CD8-positive, alpha-beta memory T cell (primary cell): ENCODE results near the gene AP1B1. TPM values are rescaled to one million over a fixed set of nuclear protein-coding genes. Genes with fewer than 3 reads are reported as not detected.

Experiments
- CTCF ChIA-PET: fragments of 350-600 bp; sonication (Branson Sonifier 250); formaldehyde crosslinking; loops from one replicate; lab custom pipeline; 2021; ENCODE audit warnings: antibody characterized with exemption; lab: Charles Lee
- POLR2A ChIA-PET: fragments of 350-600 bp; sonication (Branson Sonifier 250); formaldehyde crosslinking; loops from one replicate; lab custom pipeline; 2021; ENCODE audit warnings: antibody characterized with exemption; lab: Charles Lee
- DNase-seq, 5 donors: peaks; one replicate each; pipeline versions ENCODE4 v3.0.0 to v3.0.0-alpha.2; 2020 to 2022; ENCODE audit warnings: mixed read lengths in 1 of 5
- H3K27ac ChIP-seq: one replicate; pipeline ENCODE4 v1.7.0; 2013; ENCODE audit warnings: low read depth, mild to moderate bottlenecking, low read length, moderate library complexity
- H3K27me3 ChIP-seq: 2 replicates; pipeline ENCODE4 v1.7.0; 2013; ENCODE audit warnings: low read length, mild to moderate bottlenecking; ENCODE audit not compliant: insufficient read depth, poor library complexity, severe bottlenecking
- H3K36me3 ChIP-seq: 2 replicates; pipeline ENCODE4 v1.7.0; 2013; ENCODE audit warnings: mild to moderate bottlenecking, low read length, moderate library complexity; ENCODE audit not compliant: insufficient read depth
- H3K4me1 ChIP-seq: 2 replicates; pipeline ENCODE4 v1.7.0; 2013; ENCODE audit warnings: mild to moderate bottlenecking, low read length, moderate library complexity; ENCODE audit not compliant: insufficient read depth
- H3K4me3 ChIP-seq: 2 replicates; pipeline ENCODE4 v1.7.0; 2013; ENCODE audit warnings: mild to moderate bottlenecking, low read length
- H3K9me3 ChIP-seq: 2 replicates; pipeline ENCODE4 v1.7.0; 2013; ENCODE audit warnings: mild to moderate bottlenecking, low read length
- H3K27ac Mint-ChIP-seq, 8 donors: one replicate each; pipeline ENCODE4 v1.8.0; 2020 to 2021; ENCODE audit warnings: mixed read lengths in 8 of 8, mild to moderate bottlenecking in 6 of 8, inconsistent platforms in 3 of 8, moderate library complexity in 3 of 8
- H3K27me3 Mint-ChIP-seq, 2 donors: one replicate each; pipeline ENCODE4 v1.8.0; 2020 to 2021; ENCODE audit warnings: mixed read lengths in 2 of 2, mild to moderate bottlenecking in 1 of 2, moderate library complexity in 1 of 2
- H3K36me3 Mint-ChIP-seq, 3 donors: one replicate each; pipeline ENCODE4 v1.8.0; 2020 to 2021; ENCODE audit warnings: mixed read lengths in 3 of 3, inconsistent platforms in 1 of 3, mild to moderate bottlenecking in 1 of 3
- H3K4me1 Mint-ChIP-seq, 3 donors: one replicate each; pipeline ENCODE4 v1.8.0; 2020 to 2021; ENCODE audit warnings: mixed read lengths in 3 of 3, inconsistent platforms in 1 of 3, mild to moderate bottlenecking in 1 of 3
- H3K4me3 Mint-ChIP-seq, 7 donors: one replicate each; pipeline ENCODE4 v1.8.0; 2020 to 2021; ENCODE audit warnings: mixed read lengths in 7 of 7, mild to moderate bottlenecking in 6 of 7, moderate library complexity in 4 of 7, inconsistent platforms in 2 of 7
- H3K9me3 Mint-ChIP-seq, 5 donors: one replicate each; pipeline ENCODE4 v1.8.0; 2020 to 2022; ENCODE audit warnings: mixed read lengths in 5 of 5, mild to moderate bottlenecking in 3 of 5, moderate library complexity in 2 of 5, inconsistent platforms in 1 of 5
- polyA plus RNA-seq: library from polyadenylated mRNA; unstranded; fragments of 300-500 nt; fragmentation: Illumina TruSeq; gene quantifications from one replicate; pipeline ENCODE4 v1.2.3, GENCODE V29; 2021
- total RNA-seq, 2 experiments: library from RNA; stranded (reverse); gene quantifications; one replicate each; pipeline ENCODE4 v1.2.3, GENCODE V29; 2021

The AP1B1 gene
- total and polyA plus RNA-seq, 3 experiments from 2014 or later: 22.9 to 75.1 (median 75.0) TPM

DNA sequence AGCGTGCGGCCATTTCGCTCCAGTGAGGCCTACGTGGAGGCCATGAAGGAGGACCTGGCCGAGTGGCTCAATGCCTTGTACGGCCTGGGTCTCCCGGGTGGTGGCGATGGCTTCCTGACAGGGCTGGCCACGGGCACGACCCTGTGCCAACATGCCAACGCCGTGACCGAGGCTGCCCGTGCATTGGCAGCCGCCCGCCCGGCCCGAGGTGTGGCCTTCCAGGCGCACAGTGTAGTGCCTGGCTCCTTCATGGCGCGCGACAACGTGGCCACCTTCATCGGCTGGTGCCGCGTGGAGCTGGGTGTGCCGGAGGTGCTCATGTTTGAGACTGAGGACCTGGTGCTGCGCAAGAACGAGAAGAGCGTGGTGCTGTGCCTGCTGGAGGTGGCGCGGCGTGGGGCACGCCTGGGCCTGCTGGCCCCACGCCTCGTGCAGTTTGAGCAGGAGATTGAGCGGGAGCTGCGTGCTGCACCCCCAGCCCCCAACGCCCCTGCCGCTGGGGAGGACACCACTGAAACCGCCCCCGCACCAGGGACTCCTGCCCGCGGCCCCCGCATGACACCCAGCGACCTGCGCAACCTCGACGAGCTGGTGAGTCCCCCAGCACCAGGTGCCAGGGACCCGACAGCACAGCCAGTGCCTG, 80.1 kb downstream of the AP1B1 start:
- Mint-ChIP-seq H3K27ac (peak overlapping the region in 2 of 8 donors; percentile 13 to 17), H3K9me3 (no peaks in the 10 kb centered on the region), H3K36me3 (no peaks in the 10 kb centered on the region), H3K27me3 (peaks cover 13 to 34% of the 10 kb centered on the region in 2 donors), H3K4me3 (peak overlapping the region; percentile 15 to 85 (median 34)), H3K4me1 (peaks cover 10 to 42% (median 12%) of the 10 kb centered on the region in 3 donors)
- Histone ChIP-seq H3K36me3 (no peaks in the 10 kb centered on the region), H3K9me3 (no peaks in the 10 kb centered on the region), H3K4me1 (peaks cover 3% of the 10 kb centered on the region), H3K27me3 (peaks cover 14% of the 10 kb centered on the region), H3K27ac (no peak overlapping the region), H3K4me3 (no peak overlapping the region)
- CTCF ChIA-PET: no interaction called here
- POLR2A ChIA-PET: no interaction called here
- no peak for DNase-seq

DNA sequence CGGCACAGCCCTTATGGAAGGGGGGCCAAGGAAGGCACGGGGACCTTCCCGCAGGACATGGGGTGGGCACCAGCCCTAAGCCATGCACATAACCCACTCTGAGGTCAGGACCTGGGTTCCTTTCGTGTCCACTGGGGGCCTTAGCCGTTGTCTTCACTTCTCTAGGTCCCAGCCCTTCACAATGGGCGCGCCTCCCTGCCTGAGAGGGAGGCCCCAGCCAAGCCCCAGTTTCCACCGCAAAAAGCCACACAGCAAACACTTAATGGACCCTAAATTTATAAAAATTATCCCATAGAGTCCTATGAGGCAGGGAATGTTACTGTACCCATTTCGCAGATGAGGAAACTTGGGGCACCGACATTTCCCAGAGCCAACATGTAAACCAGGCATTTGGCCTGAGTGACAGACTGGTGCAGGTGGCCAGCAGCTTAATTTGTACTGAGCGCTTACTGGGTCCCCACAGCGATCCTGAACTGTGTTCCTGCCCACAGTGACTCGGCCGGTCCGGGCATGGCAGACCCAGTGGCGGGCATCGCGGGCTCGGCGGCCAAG, 80.7 kb downstream of the AP1B1 start:
- Mint-ChIP-seq H3K27me3 (peaks cover 11 to 28% of the 10 kb centered on the region in 2 donors), H3K9me3 (no peaks in the 10 kb centered on the region), H3K4me3 (peak overlapping the region; percentile 77 to 84 (median 79)), H3K4me1 (peaks cover 10 to 36% (median 12%) of the 10 kb centered on the region in 3 donors), H3K27ac (peak overlapping the region in 2 of 8 donors; percentile 34 to 76), H3K36me3 (no peaks in the 10 kb centered on the region)
- no peak for DNase-seq
- Histone ChIP-seq H3K4me1 (peaks cover 3% of the 10 kb centered on the region), H3K36me3 (no peaks in the 10 kb centered on the region), H3K27ac (peak overlapping the region; percentile 4), H3K4me3 (no peak overlapping the region), H3K9me3 (no peaks in the 10 kb centered on the region), H3K27me3 (peaks cover 8% of the 10 kb centered on the region)
- ChIA-PET CTCF (no interaction called here), POLR2A (no interaction called here)

DNA sequence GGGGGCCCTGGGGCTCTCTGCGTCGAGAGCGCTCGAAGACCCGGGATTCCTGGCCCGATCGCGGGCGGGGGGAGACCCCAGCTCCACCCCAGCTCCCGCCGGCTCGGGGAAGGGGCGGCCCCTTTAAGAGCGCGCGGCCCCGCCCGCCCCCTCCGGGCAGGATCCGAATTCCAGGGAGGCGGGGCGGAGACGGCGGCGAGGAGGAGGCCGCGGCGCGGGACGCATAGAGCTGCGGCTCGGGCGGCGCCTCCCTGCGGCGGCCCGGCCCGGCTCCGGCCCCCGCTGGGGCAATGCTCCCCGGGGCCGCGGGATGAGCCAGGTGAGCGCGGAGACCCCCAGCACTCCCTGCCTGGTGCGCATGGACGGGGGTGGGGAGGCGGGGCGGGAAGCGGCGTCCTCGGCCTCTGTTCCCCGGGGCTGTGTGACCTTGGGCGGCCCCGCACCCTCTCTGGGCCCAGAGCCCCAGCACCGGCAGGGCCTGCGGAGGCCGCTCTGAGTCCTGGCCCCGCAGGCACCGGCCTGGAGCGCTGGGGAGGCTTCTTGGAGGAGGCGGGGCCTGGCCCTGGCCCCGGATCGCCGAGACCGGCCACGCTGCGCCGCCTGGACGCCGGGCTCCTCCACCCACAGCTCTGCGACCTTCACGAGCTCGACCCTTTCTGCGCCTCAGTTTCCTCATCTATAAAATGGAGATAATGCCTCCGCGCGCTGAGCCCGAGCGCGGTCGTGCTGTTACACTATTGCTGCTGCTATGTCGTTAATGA, 81.4 kb downstream of the AP1B1 start:
- peak in 3 of 5 donors; percentile 16 to 35 (median 20) for DNase-seq
- H3K27me3 Mint-ChIP-seq: peaks cover 9 to 22% of the 10 kb centered on the region in 2 donors
- ChIA-PET CTCF (no interaction called here), POLR2A (no interaction called here)
- peak overlapping the region in 2 of 8 donors; percentile 34 to 76 for H3K27ac Mint-ChIP-seq
- Histone ChIP-seq H3K36me3 (no peaks in the 10 kb centered on the region), H3K9me3 (no peaks in the 10 kb centered on the region), H3K4me1 (peaks cover 3% of the 10 kb centered on the region), H3K4me3 (peak overlapping the region; percentile 56), H3K27me3 (peaks cover 8% of the 10 kb centered on the region), H3K27ac (peak overlapping the region; percentile 24)
- peaks cover 10 to 35% (median 12%) of the 10 kb centered on the region in 3 donors for H3K4me1 Mint-ChIP-seq
- peak overlapping the region; percentile 79 to 84 (median 82) for H3K4me3 Mint-ChIP-seq
- H3K36me3 Mint-ChIP-seq: no peaks in the 10 kb centered on the region
- H3K9me3 Mint-ChIP-seq: no peaks in the 10 kb centered on the region

DNA sequence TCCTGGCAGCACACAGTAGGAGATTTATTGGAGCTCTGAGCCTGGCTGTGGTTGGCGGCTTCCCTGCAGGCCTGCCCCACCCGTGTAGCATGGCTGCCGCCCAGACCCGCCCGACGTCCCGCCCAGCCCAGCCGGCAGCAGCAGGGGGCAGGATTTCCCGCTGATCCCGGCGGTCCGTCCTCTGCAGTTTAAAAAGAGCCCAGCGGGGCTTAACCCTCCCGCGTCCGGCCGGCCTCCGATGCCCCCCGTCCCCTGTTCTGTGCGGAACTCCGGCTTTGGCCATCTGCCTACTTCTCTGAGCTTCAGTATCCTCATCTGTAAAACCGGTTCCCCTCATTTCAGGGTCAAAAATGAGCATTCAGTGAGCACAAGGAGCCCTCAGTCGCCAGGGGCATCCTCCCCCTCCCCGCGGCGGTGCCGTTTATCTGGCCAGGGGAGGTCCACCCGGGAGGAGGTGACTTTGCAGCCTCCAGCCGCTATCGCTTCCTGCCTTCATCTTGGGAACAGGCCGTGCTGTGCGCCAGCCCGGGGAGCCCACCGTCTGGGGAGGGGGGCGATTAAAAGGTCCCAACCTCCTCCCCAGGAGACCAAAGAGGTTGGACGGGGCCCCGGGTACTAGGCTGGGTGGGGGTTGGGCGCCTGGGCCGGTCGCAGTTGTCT, 82.1 kb downstream of the AP1B1 start, which contains the start of gene GAS2L1:
GAS2L1 (plus strand) TSS at position 476 of the 660 bp plus-strand sequence. CDS start 1,456 bp downstream, outside the sequence.
- peaks cover 10 to 35% (median 12%) of the 10 kb centered on the region in 3 donors for H3K4me1 Mint-ChIP-seq

DNA sequence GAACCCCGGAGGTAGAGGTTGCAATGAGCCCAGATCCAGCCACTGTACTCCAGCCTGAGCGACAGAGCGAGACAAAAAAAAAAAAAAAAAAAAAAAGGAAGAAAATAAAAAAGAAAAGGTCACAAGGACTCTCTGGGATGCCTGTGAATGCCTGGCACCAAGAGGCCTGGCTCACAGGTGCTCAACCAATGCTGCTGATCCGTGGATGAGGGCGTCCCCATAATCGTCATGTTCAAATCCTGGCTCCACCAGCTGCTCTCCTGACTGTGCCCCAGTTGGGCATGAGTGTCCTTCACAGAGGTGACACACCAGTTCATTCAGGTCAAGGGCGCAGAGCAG, 82.6 kb downstream of the AP1B1 start:
- H3K36me3 ChIP-seq: no peaks in the 10 kb centered on the region
- peaks cover 9 to 17% of the 10 kb centered on the region in 2 donors for H3K27me3 Mint-ChIP-seq
- ChIA-PET POLR2A (no interaction called here), CTCF (no interaction called here)
- DNase-seq: no peak
- H3K9me3 ChIP-seq: no peaks in the 10 kb centered on the region
- H3K4me1 ChIP-seq: peaks cover 3% of the 10 kb centered on the region
- H3K4me1 Mint-ChIP-seq: peaks cover 10 to 31% (median 12%) of the 10 kb centered on the region in 3 donors
- peaks cover 0 to 8% (median 2%) of the 10 kb centered on the region in 3 donors for H3K36me3 Mint-ChIP-seq
- H3K27ac Mint-ChIP-seq: no peak overlapping the region
- no peak overlapping the region for H3K27ac ChIP-seq
- H3K27me3 ChIP-seq: peaks cover 8% of the 10 kb centered on the region
- peak overlapping the region; percentile 56 for H3K4me3 ChIP-seq
- H3K9me3 Mint-ChIP-seq: no peaks in the 10 kb centered on the region
- peak overlapping the region; percentile 72 to 88 (median 77) for H3K4me3 Mint-ChIP-seq

More for the DNA sequence above, 82.1 kb downstream of the AP1B1 start, which contains the start of gene GAS2L1:
- Mint-ChIP-seq H3K36me3 (peaks cover 0 to 3% (median 2%) of the 10 kb centered on the region in 3 donors), H3K27me3 (peaks cover 9 to 20% of the 10 kb centered on the region in 2 donors), H3K9me3 (no peaks in the 10 kb centered on the region), H3K4me3 (peak within 1 kb of the TSS; percentile 79 to 88 (median 82)), H3K27ac (peak within 1 kb of the TSS in 2 of 8 donors; percentile 34 to 76)
- Histone ChIP-seq H3K9me3 (no peaks in the 10 kb centered on the region), H3K27me3 (peaks cover 8% of the 10 kb centered on the region), H3K4me3 (peak within 1 kb of the TSS; percentile 56), H3K27ac (peak within 1 kb of the TSS; percentile 24), H3K36me3 (no peaks in the 10 kb centered on the region), H3K4me1 (peaks cover 3% of the 10 kb centered on the region)
- peak in 4 of 5 donors; percentile 15 to 24 (median 20) for DNase-seq
- ChIA-PET POLR2A (no interaction called here), CTCF (no interaction called here)

DNA sequence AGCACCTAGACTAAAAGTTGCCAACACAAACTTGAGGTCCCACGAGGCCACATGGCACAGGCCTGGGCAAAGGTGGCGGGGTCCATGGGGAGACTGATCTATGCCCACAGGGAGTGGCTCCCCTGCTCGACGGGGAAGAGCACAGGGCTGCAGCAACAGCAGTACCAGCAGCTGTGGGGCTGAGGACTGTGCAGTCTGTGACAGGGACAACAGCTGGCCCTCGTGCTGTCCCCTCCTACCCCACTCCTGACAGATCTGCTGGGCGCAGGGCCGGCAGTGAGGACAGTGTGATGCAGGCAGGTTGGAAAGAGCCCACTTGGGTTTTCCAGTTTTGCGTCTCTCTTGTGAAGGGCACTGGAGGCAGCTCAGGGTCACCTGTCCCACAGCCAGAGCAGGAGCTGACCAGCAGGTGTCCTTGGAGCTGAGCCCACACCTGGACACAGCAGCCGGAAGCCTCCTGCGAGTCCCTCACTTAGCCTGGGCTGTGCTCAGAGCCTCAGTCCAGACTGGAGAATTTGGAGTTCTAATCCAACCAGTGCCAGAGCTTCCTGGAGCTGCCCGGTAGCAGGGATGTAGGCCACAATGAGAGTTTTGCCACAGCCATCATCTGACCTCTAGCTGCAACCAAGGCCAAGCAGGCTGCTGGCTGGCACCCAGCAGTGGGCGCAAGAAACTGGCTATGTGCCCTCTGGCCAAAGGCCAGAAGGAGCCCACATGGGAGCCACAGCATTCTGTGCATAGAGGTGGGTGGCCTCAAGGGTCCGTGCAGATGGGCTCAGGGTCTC, 85.5 kb downstream of the AP1B1 start:
- Mint-ChIP-seq H3K27ac (no peak overlapping the region), H3K36me3 (peaks cover under 1 to 36% (median 13%) of the 10 kb centered on the region in 3 donors), H3K9me3 (no peaks in the 10 kb centered on the region), H3K27me3 (peaks cover 9 to 17% of the 10 kb centered on the region in 2 donors), H3K4me1 (peaks cover 4 to 12% (median 8%) of the 10 kb centered on the region in 3 donors), H3K4me3 (no peak overlapping the region)
- DNase-seq: no peak
- POLR2A ChIA-PET: no interaction called here
- Histone ChIP-seq H3K4me3 (no peak overlapping the region), H3K27ac (no peak overlapping the region), H3K9me3 (no peaks in the 10 kb centered on the region), H3K36me3 (peaks cover 19% of the 10 kb centered on the region), H3K27me3 (peaks cover 8% of the 10 kb centered on the region), H3K4me1 (no peaks in the 10 kb centered on the region)
- CTCF ChIA-PET: interaction anchor here (1.3 kb wide), 1 partner anchor 10 kb away, joined by 3 read pairs; no protein-coding TSS in a partner anchor

DNA sequence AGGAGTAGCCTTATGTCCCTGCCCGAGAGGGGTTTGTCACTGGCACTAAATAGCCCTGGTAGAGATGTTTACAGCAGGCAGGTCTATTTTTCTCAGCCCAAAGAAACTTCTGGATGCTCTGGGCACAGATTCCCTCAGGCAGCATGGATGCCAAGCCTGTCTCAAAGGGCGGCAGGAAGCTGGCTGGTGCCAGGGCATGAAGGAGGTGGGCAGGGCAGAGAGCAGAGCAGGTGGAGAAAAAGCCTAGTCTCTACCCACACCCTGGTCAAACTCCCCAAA, 86.0 kb downstream of the AP1B1 start:
- ChIA-PET CTCF (no interaction called here), POLR2A (no interaction called here)
- no peak for DNase-seq

More for the DNA sequence above, 86.0 kb downstream of the AP1B1 start:
- Mint-ChIP-seq H3K4me1 (peaks cover 2 to 9% (median 4%) of the 10 kb centered on the region in 3 donors), H3K27ac (peak overlapping the region in 2 of 8 donors; percentile 9 to 75), H3K27me3 (peaks cover 8 to 14% of the 10 kb centered on the region in 2 donors), H3K36me3 (peaks cover 6 to 41% (median 18%) of the 10 kb centered on the region in 3 donors), H3K9me3 (no peaks in the 10 kb centered on the region), H3K4me3 (peak overlapping the region in 1 of 7 donors; percentile 60)
- Histone ChIP-seq H3K27ac (no peak overlapping the region), H3K27me3 (peaks cover 8% of the 10 kb centered on the region), H3K4me3 (no peak overlapping the region), H3K4me1 (no peaks in the 10 kb centered on the region), H3K9me3 (no peaks in the 10 kb centered on the region), H3K36me3 (peaks cover 24% of the 10 kb centered on the region)
